Uterus (tissue), 4 donors: ENCODE measurements around the gene C13orf46. TPM values are rescaled to one million over a fixed set of nuclear protein-coding genes. Genes with fewer than 3 reads are reported as not detected.

Source experiments
- DNase-seq, 2 donors: peaks; one replicate each; pipeline ENCODE4 v3.0.0-alpha.2; 2019 to 2020
- H3K27ac ChIP-seq, 2 donors: fragments of 200-600 bp; sonication (generic); 1 replicate in 1 of 2; 2 replicates in 1 of 2; pipeline ENCODE4 v1.5.1; 2016 to 2018
- H3K27me3 ChIP-seq, 2 donors: fragments of 200-600 bp; sonication (generic); one replicate each; pipeline ENCODE4 v1.5.1; 2018 to 2019; ENCODE audit warnings: control low read depth in 1 of 2
- H3K36me3 ChIP-seq, 2 donors: fragments of 200-600 bp; sonication (generic); one replicate each; pipeline ENCODE4 v1.5.1; 2019; ENCODE audit warnings: control low read depth in 1 of 2
- H3K4me1 ChIP-seq, 2 donors: fragments of 200-600 bp; sonication (generic); one replicate each; pipeline ENCODE4 v1.5.1; 2018 to 2019; ENCODE audit warnings: control low read depth in 1 of 2
- H3K4me3 ChIP-seq, 2 donors: fragments of 200-600 bp; sonication (generic); 1 replicate in 1 of 2; 2 replicates in 1 of 2; pipeline ENCODE4 v1.5.1; 2018 to 2019; ENCODE audit warnings: mild to moderate bottlenecking in 1 of 2
- H3K9me3 ChIP-seq, 2 donors: fragments of 200-600 bp; sonication (generic); one replicate each; pipeline ENCODE4 v1.5.1; 2019; ENCODE audit warnings: control low read depth in 1 of 2
- CTCF ChIP-seq, 4 experiments: fragments of 200-600 bp in 2 of 4; fragments of 450-650 bp in 2 of 4; sonication (generic) in 2 of 4; IDR thresholded peaks; one replicate each; pipeline ENCODE4 v1.5.1; 2016 to 2019; ENCODE audit warnings: antibody characterized with exemption in 4 of 4, mild to moderate bottlenecking in 2 of 4, moderate library complexity in 1 of 4
- POLR2A ChIP-seq, 2 donors: fragments of 450-650 bp; IDR thresholded peaks; one replicate each; pipeline ENCODE4 v1.6.1; 2016; ENCODE audit warnings: antibody characterized with exemption in 2 of 2, mild to moderate bottlenecking in 1 of 2, moderate library complexity in 1 of 2
- intact Hi-C: fragments of 100-400 bp; cut with DNase I; formaldehyde crosslinking; loops from one replicate; pipeline ENCODE4 v1.15.1; 2023; ENCODE audit warnings: low total_unique reads
- total RNA-seq, 4 donors: library from RNA; depleted of rRNA in 3 of 4; stranded (reverse); fragments of >200 nt in 3 of 4; gene quantifications; one replicate each; pipeline versions ENCODE4 v1.1.0 to v1.2.4, GENCODE V29; 2014 to 2023
- donor health status: DM: yes; HTN: yes; CAD: no.

C13orf46 gene
- total RNA-seq, 4 donors from 2014 or later, result 0.07 to 1.7 TPM; not detected in 2

- H3K36me3 ChIP-seq, result no peaks in the 10 kb centered on the region
- TF ChIP-seq POLR2A (IDR thresholded peaks at IDR 0.05) (no peak), CTCF (IDR thresholded peaks at IDR 0.05) (no peak)
- peak; percentile 15 to 16 for DNase-seq
- no peaks in the 10 kb centered on the region for H3K9me3 ChIP-seq
- H3K27me3 ChIP-seq, result no peaks in the 10 kb centered on the region
- H3K4me1 ChIP-seq, result peaks cover 3 to 16% of the 10 kb centered on the region in 2 donors
- no peak overlapping the region for H3K27ac ChIP-seq
- H3K4me3 ChIP-seq, result no peak overlapping the region
- intact Hi-C loops, result no loop called here
Observed at GRCh38 chr13:113934576-113934975, 39.3 kb downstream of the C13orf46 start.

DNA sequence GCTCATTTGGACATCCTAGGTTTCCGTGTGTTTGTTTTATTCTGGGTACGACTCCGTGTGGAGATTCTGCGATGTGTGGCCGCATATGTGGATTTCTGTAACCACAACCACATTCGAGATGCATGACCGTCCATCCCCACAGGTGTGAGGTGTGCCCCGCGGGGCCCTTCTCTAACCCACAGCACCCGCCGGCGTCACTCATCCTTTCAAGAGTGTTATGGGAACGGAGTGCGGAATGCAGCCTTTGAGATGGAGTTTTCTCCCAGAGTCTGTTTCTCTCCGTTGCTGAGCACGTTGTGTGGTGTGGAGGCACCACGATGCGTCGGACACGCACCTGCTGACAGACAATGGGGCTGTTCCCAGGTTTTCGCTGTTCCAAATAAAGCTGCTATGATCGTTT is 40.0 kb downstream of the C13orf46 start:
- no peaks in the 10 kb centered on the region for H3K36me3 ChIP-seq
- TF ChIP-seq CTCF (IDR thresholded peaks at IDR 0.05), result no peak
- no peak for TF ChIP-seq POLR2A (IDR thresholded peaks at IDR 0.05)
- no peak overlapping the region for H3K4me3 ChIP-seq
- peak; percentile 3 to 9 for DNase-seq
- no peaks in the 10 kb centered on the region for H3K9me3 ChIP-seq
- intact Hi-C loops, result no loop called here
- no peak overlapping the region for H3K27ac ChIP-seq
- peaks cover 10 to 23% of the 10 kb centered on the region in 2 donors for H3K4me1 ChIP-seq
- H3K27me3 ChIP-seq, result no peaks in the 10 kb centered on the region

DNA sequence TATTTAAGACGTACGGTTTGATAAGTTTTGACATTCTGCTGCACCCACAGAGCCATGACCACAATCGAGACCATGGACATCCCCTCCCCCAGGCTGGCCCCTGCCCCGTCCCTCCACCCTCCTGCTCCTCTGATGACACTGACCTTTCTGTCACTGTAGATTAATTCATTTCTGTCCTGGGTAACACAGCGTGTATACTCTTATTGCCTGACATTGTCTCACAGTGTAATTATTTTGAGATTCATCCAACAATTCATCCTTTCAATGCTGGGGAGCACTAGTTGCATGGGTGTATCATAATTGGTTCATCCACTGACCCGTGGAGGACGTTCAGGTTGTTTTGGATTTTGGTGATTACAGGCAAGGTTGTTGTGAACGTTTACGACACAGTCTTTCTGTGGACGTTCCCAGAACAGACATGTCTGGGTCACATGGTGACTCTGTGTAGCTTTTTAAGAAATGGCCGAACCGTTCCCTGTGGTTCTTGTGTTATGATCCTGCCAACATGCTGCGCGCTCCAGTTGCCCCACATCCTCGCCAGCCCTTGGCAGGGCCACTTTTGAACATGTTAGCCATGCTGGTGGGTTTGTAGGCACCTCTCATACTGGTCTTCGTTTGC is 41.9 kb downstream of the C13orf46 start:
- H3K27ac ChIP-seq, result no peak overlapping the region
- no peaks in the 10 kb centered on the region for H3K36me3 ChIP-seq
- intact Hi-C loops, result no loop called here
- no peaks in the 10 kb centered on the region for H3K27me3 ChIP-seq
- peak; percentile 8 to 11 for DNase-seq
- H3K9me3 ChIP-seq, result no peaks in the 10 kb centered on the region
- H3K4me1 ChIP-seq, result peaks cover 20 to 39% of the 10 kb centered on the region in 2 donors
- no peak overlapping the region for H3K4me3 ChIP-seq
- no peak for TF ChIP-seq CTCF (IDR thresholded peaks at IDR 0.05)
- TF ChIP-seq POLR2A (IDR thresholded peaks at IDR 0.05), result no peak

DNA sequence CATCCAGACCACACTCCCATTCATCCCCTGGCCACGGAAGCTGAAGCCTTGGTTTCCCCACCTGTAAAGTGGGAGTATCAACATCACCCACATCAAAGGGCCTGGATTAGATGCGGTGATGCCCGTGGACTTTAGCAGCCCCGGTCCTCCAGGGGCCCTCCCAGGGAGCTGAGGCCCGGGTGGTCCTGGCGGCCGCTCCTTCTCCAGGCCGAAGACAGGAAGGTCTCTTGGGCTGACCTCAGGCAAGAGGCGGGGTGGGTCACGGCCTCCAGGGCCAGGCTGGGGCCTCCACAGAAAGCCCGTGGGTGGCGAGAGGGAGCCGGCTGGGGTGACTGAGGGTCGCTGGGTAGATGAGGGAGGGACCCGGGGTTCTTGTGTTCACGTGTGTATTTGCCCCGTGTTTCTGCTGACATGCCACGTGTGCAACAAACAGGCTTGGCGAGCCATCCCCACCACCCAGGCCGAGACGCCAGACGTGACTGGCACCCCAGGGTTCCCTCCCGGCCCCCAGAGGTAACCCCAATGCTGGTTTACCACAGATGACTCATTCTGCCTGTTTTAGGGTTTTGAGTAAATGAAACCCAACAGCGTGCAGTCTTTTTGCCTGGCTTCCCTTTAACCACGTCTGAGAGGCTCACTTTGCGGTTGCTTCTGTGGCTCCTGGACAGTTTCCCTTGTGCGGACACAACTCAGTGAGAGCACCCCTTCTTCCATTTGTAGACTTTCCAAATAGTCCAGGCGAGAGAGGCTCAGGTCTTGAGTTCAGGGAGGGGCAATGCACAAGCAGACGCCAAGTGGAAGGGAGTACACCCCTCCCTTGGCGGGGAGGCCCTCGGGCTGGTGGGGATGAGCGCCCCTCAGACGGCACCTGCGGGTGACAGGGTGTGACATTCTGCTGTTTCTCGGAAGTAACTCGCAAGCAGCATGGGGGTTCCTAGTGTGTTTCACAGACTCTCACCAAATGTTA is 42.9 kb downstream of the C13orf46 start:
- H3K36me3 ChIP-seq, result no peaks in the 10 kb centered on the region
- no peaks in the 10 kb centered on the region for H3K27me3 ChIP-seq
- intact Hi-C loops, result no loop called here
- H3K4me1 ChIP-seq, result peaks cover 20 to 41% of the 10 kb centered on the region in 2 donors
- peak; percentile 11 to 16 for DNase-seq
- H3K4me3 ChIP-seq, result no peak overlapping the region
- TF ChIP-seq POLR2A (IDR thresholded peaks at IDR 0.05) (no peak), CTCF (IDR thresholded peaks at IDR 0.05) (no peak)
- H3K27ac ChIP-seq, result no peak overlapping the region
- H3K9me3 ChIP-seq, result no peaks in the 10 kb centered on the region
